Measurements from ENCODE around the gene SLC24A3.

The SLC24A3 gene

DNA sequence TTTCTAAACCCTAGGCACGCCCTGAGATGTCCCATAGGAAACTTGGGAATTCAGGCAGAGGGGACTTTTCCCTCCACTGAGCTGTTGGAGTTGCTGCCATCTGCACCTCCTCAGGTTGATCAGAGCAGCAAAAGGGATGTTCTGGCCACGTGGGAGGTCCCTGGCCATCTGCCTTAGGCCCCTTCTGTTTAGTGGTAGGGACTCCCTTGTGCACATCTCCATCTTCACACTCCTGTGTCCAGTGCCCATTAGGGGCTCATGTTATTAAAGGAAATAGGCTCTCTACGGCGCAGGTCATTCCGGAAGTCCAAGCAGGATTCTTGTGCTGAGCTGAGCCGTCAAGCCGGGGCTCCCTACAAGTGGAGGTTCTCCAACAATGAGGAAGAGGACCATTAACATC is 307.8 kb downstream of the SLC24A3 start:
- DNase-seq, result no peak

DNA sequence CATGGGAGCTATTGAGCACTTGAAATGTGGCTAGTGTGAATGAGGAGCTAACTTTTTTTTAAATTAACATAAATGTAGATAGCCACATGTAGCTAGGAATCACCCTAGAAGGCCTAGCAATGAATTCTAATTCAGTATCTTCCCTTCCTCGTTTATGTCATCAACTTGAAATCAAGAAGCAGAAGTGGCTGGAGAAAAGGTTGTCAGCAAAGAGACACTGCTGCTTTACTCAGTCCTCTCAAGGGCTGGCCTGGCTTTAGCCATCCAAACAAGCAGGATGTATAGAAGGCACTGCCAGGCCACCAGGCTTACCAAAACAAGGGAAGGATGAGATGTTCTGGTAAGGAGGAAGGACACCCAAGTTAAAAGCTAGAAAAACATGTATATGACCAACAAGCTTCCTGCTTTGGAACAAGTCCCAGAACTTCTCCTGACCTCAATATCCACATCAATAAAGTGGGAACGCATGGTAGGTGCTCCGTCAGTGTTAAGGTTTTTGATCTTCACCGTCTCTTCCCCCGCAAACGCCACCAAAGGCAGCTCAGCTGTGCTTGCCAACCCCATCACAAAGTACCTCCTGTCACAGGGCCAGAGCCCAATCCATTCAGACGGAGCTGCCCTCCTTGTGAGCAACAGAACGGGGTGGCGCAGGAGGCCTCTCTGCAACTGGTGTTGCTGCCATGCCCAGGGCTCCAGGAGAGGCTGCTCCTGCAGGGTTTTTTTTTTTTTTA is 309.8 kb downstream of the SLC24A3 start:
- DNase-seq, result no peak

GRCh38 chr20:19522836-19523590 is 310.6 kb downstream of the SLC24A3 start:
- no peak for DNase-seq

DNA sequence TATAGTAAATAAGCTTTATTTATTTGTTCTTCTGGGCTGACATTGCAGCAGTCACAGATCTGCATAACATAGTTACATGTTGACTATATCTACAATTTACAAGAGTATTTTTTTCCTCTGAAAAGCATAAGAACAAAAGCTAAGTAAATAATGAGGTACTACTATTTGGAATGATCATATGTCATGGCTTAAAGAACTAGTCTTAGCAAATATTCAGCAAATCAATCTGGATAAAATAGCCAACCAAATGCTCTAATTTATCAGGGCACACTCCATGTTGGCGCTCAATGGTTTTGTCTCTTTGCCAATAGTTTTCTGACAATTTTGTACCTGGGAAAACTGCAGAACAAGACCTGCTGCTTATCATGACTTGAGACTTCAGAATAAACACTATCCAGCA is 312.2 kb downstream of the SLC24A3 start:
- no peak for DNase-seq

DNA sequence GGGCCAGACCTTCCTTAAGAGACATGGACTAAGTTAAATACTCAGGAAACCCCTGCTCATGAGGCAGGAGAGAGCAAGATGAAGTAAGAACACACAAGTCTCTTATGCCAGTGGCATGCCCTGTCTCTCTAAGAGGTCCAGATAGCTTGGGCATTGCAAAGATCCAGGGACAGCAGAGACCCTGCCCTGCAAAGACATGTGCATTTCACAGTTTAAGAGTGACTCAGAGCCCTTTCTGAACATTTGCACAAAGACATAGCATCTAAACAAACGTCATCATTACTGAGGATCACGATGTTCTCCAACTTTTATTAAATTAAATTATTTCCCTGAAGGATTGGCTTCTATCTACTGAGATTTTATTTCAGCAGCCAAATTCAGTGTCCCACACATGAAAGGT is 315.1 kb downstream of the SLC24A3 start:
- no peak for DNase-seq

DNA sequence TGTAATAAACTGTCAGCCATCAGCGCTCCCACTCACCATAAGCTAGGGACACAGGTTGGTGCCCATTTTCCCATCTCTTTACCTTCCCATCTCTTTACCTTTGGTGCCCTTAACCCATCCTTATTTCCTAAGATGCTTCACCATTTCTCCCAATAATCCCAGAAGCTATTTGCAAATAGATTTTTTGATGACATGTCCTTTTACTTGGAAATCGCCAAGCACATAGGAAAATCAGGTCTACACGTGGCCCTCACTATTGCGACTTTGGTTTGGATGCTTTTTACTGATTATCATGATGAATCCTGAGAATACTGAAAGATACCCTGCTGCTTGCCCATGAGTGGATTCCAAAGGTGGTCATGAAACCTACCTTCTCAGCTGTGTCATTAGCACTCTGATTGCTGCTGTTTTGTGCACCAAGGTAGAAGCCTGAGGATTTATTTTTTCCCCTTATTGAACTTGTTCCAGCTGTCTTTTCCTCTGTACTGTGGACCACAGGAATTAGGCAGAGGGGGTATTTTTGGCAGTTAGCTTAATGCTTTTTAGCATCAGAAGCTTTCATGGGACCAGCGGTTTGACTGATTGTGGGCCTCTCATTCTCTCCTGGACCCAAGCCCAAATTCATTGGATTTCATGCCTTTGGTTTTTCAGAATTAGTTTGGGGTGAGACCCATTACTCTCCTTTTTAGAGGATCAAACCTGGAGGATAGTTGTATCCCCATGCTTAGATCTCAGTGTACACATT is 316.0 kb downstream of the SLC24A3 start:
- no peak for DNase-seq

DNA sequence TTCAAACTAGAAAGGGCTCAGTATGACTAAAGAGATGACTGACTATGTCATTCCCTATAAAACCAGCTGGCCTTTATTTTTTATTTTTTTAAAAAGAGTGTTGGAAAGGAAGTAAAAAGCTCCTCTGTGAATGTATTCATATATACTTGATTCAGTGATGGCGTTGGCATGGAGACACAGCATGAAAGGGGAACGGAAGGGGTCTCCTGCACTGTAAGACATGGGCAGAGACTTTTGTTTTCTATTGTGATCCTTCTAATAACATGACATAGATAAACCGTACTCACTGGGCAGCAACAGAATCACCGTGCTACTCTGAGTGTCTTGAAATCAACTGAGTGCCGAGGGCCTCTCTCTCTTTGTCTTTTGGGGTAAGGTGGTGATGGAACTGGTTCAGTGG is 317.6 kb downstream of the SLC24A3 start:
- no peak for DNase-seq

GRCh38 chr20:19531446-19531845 is 319.0 kb downstream of the SLC24A3 start:
- DNase-seq, result no peak

DNA sequence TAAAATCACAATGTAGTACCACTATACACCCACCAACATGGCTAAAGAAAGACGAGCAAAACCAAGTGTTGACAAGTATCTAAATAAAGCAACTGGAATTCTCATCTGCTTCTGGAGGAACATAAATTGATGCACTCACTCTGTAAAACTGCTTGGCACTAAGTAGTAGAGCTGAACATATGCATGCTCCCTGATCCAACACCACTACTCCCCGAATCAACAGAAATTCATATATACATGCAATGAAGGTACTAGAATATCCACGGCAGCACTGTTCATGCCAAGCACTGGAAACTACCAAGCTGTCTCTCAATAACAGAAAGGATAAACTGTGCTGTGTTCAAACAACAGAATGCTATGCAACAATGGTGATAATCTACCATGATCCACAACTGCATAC is 326.1 kb downstream of the SLC24A3 start:
- no peak for DNase-seq

- DNase-seq, result no peak
These were observed 326.7 kb downstream of the SLC24A3 start for GRCh38 chr20:19539191-19539590.

- DNase-seq, result peak; percentile 9 to 24
These were observed 327.9 kb downstream of the SLC24A3 start for GRCh38 chr20:19540392-19540791.

DNA sequence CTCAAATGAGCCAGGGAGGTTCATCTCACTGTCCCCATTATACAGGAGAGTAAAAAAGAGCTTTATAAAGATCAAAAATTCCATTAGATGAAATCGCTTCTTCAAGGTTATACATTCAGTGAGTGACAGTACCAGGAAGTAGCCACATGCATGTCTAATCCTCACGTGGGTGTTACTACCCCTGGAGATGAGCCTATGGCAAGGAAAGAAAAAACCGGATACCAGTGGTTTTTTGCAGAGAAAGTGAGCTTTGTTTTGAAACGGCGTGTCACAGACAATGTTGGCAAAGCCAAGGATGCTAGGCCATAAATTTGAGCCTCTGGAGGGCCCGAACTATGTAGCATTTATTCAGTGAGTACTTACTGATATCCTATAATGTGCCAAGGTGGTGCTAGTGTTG is 330.7 kb downstream of the SLC24A3 start:
- DNase-seq, result no peak

DNA sequence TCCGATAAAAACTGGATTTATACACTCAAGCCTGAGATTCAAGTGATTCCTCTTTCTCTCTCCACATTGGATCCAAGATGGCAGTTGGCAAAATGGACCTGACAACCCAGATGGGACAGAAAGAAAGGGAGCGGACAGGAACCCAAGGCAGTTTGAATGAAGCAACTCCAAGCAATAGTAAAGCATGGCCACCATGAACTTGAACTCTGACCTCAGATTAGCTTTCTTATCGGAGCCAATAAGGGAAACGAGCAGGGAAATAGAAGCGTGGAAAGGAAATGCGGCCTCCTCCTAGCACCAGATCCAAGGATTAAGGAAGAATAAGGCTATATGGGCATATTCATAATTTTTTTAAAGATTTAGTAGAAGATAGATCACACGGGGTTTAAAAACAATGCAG is 332.2 kb downstream of the SLC24A3 start:
- no peak for DNase-seq

DNA sequence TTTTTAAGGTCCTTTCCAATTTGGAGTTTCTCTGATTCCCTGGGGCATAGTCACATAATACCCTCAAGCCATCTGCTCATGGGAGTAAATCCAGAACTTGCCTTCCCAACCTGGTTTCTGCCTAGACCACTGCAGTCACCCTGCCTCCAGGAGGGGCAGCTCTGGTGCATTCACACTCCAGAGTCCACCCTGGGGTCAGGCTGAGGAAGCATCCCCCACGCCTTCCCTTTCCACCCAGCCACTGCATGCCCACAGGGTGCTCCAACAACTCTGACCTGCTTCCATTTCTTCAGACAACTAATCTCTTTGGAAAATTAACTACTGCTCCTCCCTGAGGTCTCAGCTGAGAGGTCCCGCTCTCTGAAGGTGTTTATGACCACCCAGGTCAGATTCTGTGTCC is 334.2 kb downstream of the SLC24A3 start:
- DNase-seq, result no peak

GRCh38 chr20:19547547-19547946 is 335.1 kb downstream of the SLC24A3 start:
- DNase-seq, result no peak

DNA sequence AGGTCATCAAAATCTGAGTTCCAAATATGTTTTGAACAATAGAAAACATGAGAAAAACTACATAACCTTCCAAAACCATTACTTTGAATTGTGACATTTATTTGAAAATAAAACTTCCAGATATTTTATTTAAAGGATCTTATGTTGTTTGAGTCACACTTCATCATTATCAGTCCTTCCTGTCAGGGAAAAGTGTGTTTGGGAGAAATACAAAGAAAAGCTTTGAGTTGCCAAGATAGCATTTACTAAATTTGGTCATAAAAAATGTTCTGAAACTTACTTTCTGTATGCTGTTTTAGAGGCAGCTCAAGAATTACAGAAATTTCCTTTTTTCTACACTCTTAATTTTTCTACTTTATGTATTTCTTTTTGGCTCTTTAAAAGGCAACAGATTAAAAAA is 337.5 kb downstream of the SLC24A3 start:
- no peak for DNase-seq

- no peak for DNase-seq
These were observed 340.1 kb downstream of the SLC24A3 start for GRCh38 chr20:19552221-19553180.

DNA sequence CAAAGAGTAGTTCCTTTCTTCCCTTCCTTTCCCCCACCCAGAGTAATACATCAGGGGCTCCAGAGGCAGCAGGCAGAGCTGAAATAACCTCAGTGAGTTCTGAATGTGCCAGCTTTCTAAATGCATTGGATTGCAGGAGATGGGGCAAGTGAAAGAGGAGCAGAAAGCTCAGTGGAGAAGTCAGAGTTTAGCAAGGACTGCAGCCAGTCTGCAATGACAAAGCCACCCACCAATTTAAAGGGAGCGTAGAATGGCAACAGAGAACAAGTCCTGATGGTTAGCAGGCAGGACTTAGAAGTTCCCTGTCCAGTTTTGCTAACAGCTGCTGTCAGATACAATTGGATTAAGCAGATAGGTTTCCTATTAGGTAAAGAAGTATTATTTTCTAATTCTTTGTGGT is 342.2 kb downstream of the SLC24A3 start:
- no peak for DNase-seq

DNA sequence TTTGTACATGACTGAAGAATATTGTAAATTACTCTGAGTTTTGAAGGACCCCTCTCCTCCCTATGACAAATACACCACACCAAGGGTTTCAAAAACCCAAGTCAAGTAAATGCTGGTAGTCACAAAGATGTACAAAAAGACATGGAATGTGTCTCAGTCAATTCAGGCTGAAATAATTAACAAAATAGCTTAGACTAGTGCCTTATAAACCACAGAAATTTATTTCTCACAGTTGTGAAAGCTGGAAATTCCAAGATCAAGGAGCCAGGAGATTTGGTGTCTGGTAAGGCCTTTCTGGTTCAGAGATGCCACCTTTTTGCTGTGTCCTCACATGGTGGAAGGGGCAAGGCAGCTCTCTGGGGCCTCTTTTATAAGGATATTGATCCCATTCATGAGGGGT is 343.3 kb downstream of the SLC24A3 start:
- DNase-seq, result no peak

DNA sequence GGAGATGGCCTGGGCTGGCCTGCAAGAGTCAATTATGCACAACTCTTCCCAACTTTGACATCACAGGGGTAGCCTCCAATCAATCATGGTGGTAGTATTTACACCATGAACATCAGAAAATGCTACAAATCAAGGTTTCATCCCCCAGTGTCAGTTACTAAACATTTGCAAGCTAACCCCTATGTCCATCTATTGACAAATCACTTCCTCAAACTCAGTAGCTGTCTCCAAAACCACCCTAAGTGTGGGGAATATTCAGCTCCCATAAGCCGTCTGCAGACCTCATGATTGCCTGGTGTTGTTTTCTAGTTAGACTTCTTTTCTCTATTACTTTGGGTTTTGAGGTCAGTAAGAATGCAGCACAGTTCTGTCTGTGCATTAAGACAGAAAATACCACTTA is 344.8 kb downstream of the SLC24A3 start:
- no peak for DNase-seq

DNA sequence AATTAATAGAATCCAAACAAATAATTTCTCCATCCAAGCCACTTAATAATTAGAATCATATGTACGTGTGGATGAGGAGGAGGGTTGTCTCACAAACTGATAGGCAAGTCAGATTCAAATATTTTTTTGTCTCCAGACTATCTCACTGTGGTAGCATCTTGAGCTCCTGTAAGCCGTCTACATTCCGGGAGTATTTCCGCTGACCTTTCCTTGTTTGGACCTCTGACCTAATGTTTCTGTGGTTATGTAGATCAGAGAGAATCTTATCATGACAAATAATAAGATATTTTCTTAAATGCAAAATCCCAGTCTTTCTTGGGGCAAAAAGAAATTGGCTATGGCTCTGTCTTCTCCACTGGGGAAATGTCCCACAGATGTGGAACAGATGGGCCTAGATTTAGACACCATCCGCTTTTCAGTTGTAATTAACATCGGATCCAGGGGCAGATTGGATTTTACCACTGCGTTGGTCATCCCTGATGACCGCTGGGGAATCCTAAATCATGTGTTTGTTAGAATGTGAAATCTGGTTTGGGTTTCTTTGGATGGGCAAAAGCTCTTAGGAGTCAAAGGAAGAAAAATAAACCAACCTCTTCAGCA is 348.5 kb downstream of the SLC24A3 start:
- no peak for DNase-seq

DNA sequence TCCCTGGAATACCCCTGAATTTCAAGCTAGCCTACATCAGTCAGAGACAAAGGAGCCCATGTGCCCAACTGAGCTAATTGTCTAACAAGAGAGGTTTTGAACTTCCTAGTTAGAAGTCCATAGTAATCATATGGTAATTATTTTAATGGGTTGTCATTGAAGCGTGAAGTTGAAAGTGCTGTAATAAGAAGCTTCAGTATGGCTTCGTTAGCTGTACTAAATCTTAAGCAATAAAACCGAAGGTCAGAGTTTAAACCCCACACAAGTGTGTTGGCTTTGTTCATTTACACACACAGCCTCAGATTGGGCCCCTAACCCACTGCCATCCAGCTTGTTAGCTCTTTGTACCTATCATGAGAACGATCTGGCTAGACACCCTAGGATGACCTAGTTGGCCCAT is 350.0 kb downstream of the SLC24A3 start:
- DNase-seq, result no peak
